MCF 10A (cell line): ENCODE measurements around the gene TSPAN3. TPM values are rescaled to one million over a fixed set of nuclear protein-coding genes. Genes with fewer than 3 reads are reported as not detected.

Experiments
- BruUV-seq: library from RNA; stranded (reverse); fragments of 400-500 nt; replicated peaks from 2 replicates; lab custom pipeline; 2021; lab: Mats Ljungman, UMichigan
- CTCF ChIA-PET: fragments of 300-600 bp; sonication (Branson Sonifier 250); formaldehyde crosslinking; extraction: SDS; loops from one replicate; lab custom pipeline; 2021; ENCODE audit warnings: antibody characterized with exemption, inconsistent platforms; lab: Yijun Ruan, JAX
- POLR2A ChIA-PET: fragments of 300-600, 350-650 bp; sonication (Branson Sonifier 250); formaldehyde crosslinking; extraction: SDS; loops from one replicate; lab custom pipeline; 2020; ENCODE audit warnings: antibody characterized with exemption, inconsistent platforms; lab: Yijun Ruan, JAX
- DNase-seq: peaks from one replicate; pipeline ENCODE4 v3.0.0-alpha.2; 2018; ENCODE audit not compliant: unreplicated experiment
- H3K27ac Mint-ChIP-seq: one replicate; pipeline ENCODE4 v1.8.0; 2022; ENCODE audit warnings: mild to moderate bottlenecking, low read depth, mixed read lengths; ENCODE audit not compliant: unreplicated experiment
- H3K27me3 Mint-ChIP-seq: one replicate; pipeline ENCODE4 v1.8.0; 2022; ENCODE audit warnings: mixed read lengths; ENCODE audit not compliant: insufficient read depth, unreplicated experiment
- H3K36me3 Mint-ChIP-seq: one replicate; pipeline ENCODE4 v1.8.0; 2022; ENCODE audit warnings: mild to moderate bottlenecking, moderate library complexity, mixed read lengths; ENCODE audit not compliant: insufficient read depth, unreplicated experiment
- H3K4me1 Mint-ChIP-seq: one replicate; pipeline ENCODE4 v1.8.0; 2022; ENCODE audit warnings: mixed read lengths; ENCODE audit not compliant: insufficient read depth, unreplicated experiment
- H3K4me3 Mint-ChIP-seq: one replicate; pipeline ENCODE4 v1.8.0; 2022; ENCODE audit warnings: mild to moderate bottlenecking, moderate library complexity, mixed read lengths; ENCODE audit not compliant: unreplicated experiment
- H3K9me3 Mint-ChIP-seq: one replicate; pipeline ENCODE4 v1.8.0; 2022; ENCODE audit warnings: mixed read lengths; ENCODE audit not compliant: unreplicated experiment
- intact Hi-C: fragments of 100-400 bp; cut with micrococcal nuclease; formaldehyde crosslinking; loops from 2 replicates; pipeline ENCODE4 v1.14.1; 2022
- total RNA-seq: library from RNA; stranded (reverse); gene quantifications from 2 replicates; pipeline ENCODE4 v1.2.3, GENCODE V29; 2022
- TF ChIP-seq, protein P1 (sequence below): fragments of 200-600 bp; IDR thresholded peaks from one replicate; pipeline ENCODE4 v1.8.0; 2022; ENCODE audit warnings: antibody characterized with exemption, mild to moderate bottlenecking; ENCODE audit not compliant: unreplicated experiment

The TSPAN3 gene
- total RNA-seq, 1 experiment from 2014 or later = 96.6 TPM

- peaks cover 11% of the 10 kb centered on the region for H3K36me3 Mint-ChIP-seq
- CTCF ChIA-PET = no interaction called here
Measured at GRCh38 chr15:77038312-77039216, 32.3 kb downstream of the TSPAN3 start.

GRCh38 chr15:77037388-77038209, 33.3 kb downstream of the TSPAN3 start:
- no peak for DNase-seq
- TF ChIP-seq, protein P1, sequence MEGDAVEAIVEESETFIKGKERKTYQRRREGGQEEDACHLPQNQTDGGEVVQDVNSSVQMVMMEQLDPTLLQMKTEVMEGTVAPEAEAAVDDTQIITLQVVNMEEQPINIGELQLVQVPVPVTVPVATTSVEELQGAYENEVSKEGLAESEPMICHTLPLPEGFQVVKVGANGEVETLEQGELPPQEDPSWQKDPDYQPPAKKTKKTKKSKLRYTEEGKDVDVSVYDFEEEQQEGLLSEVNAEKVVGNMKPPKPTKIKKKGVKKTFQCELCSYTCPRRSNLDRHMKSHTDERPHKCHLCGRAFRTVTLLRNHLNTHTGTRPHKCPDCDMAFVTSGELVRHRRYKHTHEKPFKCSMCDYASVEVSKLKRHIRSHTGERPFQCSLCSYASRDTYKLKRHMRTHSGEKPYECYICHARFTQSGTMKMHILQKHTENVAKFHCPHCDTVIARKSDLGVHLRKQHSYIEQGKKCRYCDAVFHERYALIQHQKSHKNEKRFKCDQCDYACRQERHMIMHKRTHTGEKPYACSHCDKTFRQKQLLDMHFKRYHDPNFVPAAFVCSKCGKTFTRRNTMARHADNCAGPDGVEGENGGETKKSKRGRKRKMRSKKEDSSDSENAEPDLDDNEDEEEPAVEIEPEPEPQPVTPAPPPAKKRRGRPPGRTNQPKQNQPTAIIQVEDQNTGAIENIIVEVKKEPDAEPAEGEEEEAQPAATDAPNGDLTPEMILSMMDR = no peak
- Mint-ChIP-seq H3K4me3 (no peak overlapping the region), H3K36me3 (peaks cover 6% of the 10 kb centered on the region), H3K9me3 (no peaks in the 10 kb centered on the region), H3K4me1 (no peaks in the 10 kb centered on the region), H3K27ac (no peak overlapping the region), H3K27me3 (no peaks in the 10 kb centered on the region)
- intact Hi-C loops = no loop called here
- CTCF ChIA-PET = interaction anchor here (1.1 kb wide), 1 partner anchor 9 kb away, joined by 3 read pairs; no protein-coding TSS in a partner anchor
- POLR2A ChIA-PET = interaction anchor here (0.8 kb wide), 1 partner anchor 69 kb away, joined by 3 read pairs; no protein-coding TSS in a partner anchor
- BruUV-seq = no TSS peak

More at GRCh38 chr15:77038312-77039216, 32.3 kb downstream of the TSPAN3 start:
- POLR2A ChIA-PET = no interaction called here
- no peak for DNase-seq
- intact Hi-C loops = no loop called here
- Mint-ChIP-seq H3K27ac (no peak overlapping the region), H3K4me1 (no peaks in the 10 kb centered on the region), H3K4me3 (no peak overlapping the region), H3K27me3 (no peaks in the 10 kb centered on the region), H3K9me3 (no peaks in the 10 kb centered on the region)
- BruUV-seq = no TSS peak
- TF ChIP-seq, protein P1 = no peak

DNA sequence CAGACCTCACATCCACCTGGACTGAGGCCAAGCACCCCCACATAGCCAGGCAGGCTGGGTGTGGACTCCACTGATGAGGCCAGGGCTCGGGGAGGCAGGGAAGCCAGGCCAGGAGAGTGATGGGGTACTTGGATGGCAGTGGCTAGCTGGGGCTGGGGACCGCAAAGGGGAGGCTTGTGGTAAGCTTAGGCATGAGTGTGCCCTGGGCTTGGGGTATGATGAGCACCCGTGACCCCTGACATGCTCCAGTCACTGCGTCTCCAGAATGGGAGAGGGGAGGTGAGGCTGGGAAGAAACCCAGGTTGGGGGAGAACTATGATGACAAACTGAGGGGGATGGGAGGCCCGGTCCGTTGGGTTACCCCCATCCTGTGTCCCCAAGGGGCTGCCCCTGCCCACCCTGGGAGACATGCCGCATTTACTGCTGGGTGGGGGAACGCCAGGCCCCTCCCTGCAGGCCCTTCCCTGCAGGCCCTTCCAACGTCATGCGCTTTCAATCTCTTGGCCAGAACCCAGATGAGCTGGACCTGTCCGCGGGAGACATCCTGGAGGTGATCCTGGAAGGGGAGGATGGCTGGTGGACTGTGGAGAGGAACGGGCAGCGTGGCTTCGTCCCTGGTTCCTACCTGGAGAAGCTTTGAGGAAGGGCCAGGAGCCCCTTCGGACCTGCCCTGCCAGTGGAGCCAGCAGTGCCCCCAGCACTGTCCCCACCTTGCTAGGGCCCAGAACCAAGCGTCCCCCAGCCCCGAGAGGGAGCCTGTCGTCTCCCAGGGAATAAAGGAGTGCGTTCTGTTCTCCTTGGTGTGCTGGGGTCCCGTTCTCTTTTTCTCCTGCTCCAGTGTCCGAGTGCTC, 34.1 kb downstream of the TSPAN3 start:
- H3K36me3 Mint-ChIP-seq = no peaks in the 10 kb centered on the region
- no peak overlapping the region for H3K27ac Mint-ChIP-seq
- no peaks in the 10 kb centered on the region for H3K4me1 Mint-ChIP-seq
- no peak overlapping the region for H3K4me3 Mint-ChIP-seq
- TF ChIP-seq, protein P1 = no peak
- no peaks in the 10 kb centered on the region for H3K9me3 Mint-ChIP-seq
- H3K27me3 Mint-ChIP-seq = no peaks in the 10 kb centered on the region
- no TSS peak for BruUV-seq
- no peak for DNase-seq
- CTCF ChIA-PET = interaction anchor here (0.6 to 2.0 kb wide), 5 partner anchors 10 to 80 kb away, joined by 3 to 8 read pairs (median 3); no protein-coding TSS in a partner anchor
- intact Hi-C loops = no loop called here
- POLR2A ChIA-PET = interaction anchor here (0.8 kb wide), 2 partner anchors 23 to 70 kb away, joined by 3 read pairs; no protein-coding TSS in a partner anchor
